Upper lobe of right lung (tissue), 1 donor: ENCODE results near the gene EPN2. TPM values are rescaled to one million over a fixed set of nuclear protein-coding genes. Genes with fewer than 3 reads are reported as not detected.

Experiments used
- ATAC-seq: fragments of 200-7000 bp; cut with Tn5 transposase; one replicate; pipeline ENCODE4 v1.9.1; 2020; ENCODE audit warnings: mild to moderate bottlenecking, moderate library complexity
- DNase-seq: peaks from one replicate; pipeline ENCODE4 v3.0.0-alpha.2; 2020
- H3K27ac ChIP-seq: fragments of 200-600 bp; one replicate; pipeline ENCODE4 v1.8.0; 2022
- H3K27me3 ChIP-seq: fragments of 200-600 bp; one replicate; pipeline ENCODE4 v1.8.0; 2022; ENCODE audit warnings: mild to moderate bottlenecking
- H3K36me3 ChIP-seq: fragments of 200-600 bp; one replicate; pipeline ENCODE4 v1.8.0; 2022
- H3K4me1 ChIP-seq: fragments of 200-600 bp; one replicate; pipeline ENCODE4 v1.8.0; 2022
- H3K4me3 ChIP-seq: fragments of 200-600 bp; one replicate; pipeline ENCODE4 v1.8.0; 2022; ENCODE audit warnings: mild to moderate bottlenecking
- H3K9me3 ChIP-seq: fragments of 200-600 bp; one replicate; pipeline ENCODE4 v1.8.0; 2022
- intact Hi-C: fragments of 100-400 bp; cut with DNase I; formaldehyde crosslinking; loops from one replicate; pipeline ENCODE4 v1.11.0; 2022
- total RNA-seq: library from RNA; stranded (reverse); fragmentation: NEBNext Ultra II Directional; extraction: Animal tissue kit (Norgen Biotek cat#: 25700); gene quantifications from one replicate; pipeline ENCODE4 v1.2.1, GENCODE V29; 2021
- TF ChIP-seq, protein P1 (sequence below): fragments of 200-600 bp; IDR thresholded peaks from one replicate; pipeline ENCODE4 v1.8.0; 2022; ENCODE audit warnings: antibody characterized with exemption
- donor health status: DM: no; HTN: yes; CAD: no; lungs with severe emphysema.

Gene EPN2
- total RNA-seq, 1 donor from 2014 or later = 54.5 TPM

- Histone ChIP-seq H3K9me3 (no peaks in the 10 kb centered on the region), H3K36me3 (no peaks in the 10 kb centered on the region), H3K4me1 (peaks cover 37% of the 10 kb centered on the region), H3K27ac (peak overlapping the region; percentile 58), H3K27me3 (no peaks in the 10 kb centered on the region), H3K4me3 (no peak overlapping the region)
- TF ChIP-seq, protein P1, sequence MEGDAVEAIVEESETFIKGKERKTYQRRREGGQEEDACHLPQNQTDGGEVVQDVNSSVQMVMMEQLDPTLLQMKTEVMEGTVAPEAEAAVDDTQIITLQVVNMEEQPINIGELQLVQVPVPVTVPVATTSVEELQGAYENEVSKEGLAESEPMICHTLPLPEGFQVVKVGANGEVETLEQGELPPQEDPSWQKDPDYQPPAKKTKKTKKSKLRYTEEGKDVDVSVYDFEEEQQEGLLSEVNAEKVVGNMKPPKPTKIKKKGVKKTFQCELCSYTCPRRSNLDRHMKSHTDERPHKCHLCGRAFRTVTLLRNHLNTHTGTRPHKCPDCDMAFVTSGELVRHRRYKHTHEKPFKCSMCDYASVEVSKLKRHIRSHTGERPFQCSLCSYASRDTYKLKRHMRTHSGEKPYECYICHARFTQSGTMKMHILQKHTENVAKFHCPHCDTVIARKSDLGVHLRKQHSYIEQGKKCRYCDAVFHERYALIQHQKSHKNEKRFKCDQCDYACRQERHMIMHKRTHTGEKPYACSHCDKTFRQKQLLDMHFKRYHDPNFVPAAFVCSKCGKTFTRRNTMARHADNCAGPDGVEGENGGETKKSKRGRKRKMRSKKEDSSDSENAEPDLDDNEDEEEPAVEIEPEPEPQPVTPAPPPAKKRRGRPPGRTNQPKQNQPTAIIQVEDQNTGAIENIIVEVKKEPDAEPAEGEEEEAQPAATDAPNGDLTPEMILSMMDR = no peak
- intact Hi-C loops = no loop called here
- ATAC-seq (no peak), DNase-seq (no peak)
Measured at GRCh38 chr17:19248151-19248927, 11.2 kb downstream of the EPN2 start.

- intact Hi-C loops = no loop called here
- no peak overlapping the region for H3K4me3 ChIP-seq
- DNase-seq (peak; percentile 67), ATAC-seq (peak; percentile 74)
- H3K27ac ChIP-seq = peak overlapping the region; percentile 58
- TF ChIP-seq, protein P1 = no peak
- H3K9me3 ChIP-seq = no peaks in the 10 kb centered on the region
- H3K36me3 ChIP-seq = no peaks in the 10 kb centered on the region
- H3K4me1 ChIP-seq = peaks cover 37% of the 10 kb centered on the region
- H3K27me3 ChIP-seq = no peaks in the 10 kb centered on the region
Measured at GRCh38 chr17:19248928-19249574, 11.9 kb downstream of the EPN2 start.

GRCh38 chr17:19249681-19250080 is 12.5 kb downstream of the EPN2 start:
- peaks cover 37% of the 10 kb centered on the region for H3K4me1 ChIP-seq
- intact Hi-C loops = no loop called here

DNA sequence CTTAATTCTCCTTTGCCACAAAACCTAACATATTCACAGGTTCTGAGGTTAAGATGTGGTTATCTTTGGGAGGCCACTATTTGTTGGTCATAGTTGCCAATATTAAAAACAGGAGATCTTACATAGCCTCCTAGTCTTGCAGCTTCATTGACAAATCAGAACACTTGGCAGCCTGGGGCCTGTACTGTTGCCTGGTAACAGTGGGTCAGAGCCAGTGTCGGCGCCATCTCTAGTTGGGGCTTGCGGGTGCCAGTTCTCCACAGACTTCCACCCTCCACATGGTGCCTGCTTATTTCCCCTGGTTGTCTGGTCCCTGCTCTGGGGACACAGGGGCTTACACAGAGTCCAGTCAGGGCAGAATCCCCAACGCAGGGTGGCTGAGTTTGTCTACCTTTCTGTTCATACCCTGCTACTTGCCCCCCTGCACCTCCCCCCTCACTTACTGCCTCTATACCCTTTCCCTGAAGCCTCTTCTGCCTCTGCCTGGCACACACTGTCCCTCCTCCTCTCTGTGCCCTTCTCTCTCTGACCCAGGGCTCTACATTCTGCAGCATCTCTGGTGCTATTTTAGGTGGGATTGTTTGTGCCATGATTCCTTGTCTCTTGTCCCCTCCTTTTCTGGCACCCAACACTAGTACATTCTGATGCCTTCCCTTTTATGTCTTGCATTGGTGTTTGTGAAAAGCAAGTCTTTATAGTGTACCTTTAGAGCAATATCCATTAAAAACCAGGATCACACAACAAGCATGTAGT is 13.4 kb downstream of the EPN2 start:
- Histone ChIP-seq H3K27me3 (no peaks in the 10 kb centered on the region), H3K36me3 (no peaks in the 10 kb centered on the region), H3K27ac (no peak overlapping the region), H3K4me3 (no peak overlapping the region), H3K9me3 (no peaks in the 10 kb centered on the region), H3K4me1 (peaks cover 37% of the 10 kb centered on the region)
- TF ChIP-seq, protein P1 = no peak
- peak; percentile 10 for ATAC-seq
- DNase-seq = no peak
- intact Hi-C loops = no loop called here

More at GRCh38 chr17:19249681-19250080, 12.5 kb downstream of the EPN2 start:
- Histone ChIP-seq H3K27ac (peak overlapping the region; percentile 58), H3K27me3 (no peaks in the 10 kb centered on the region), H3K9me3 (no peaks in the 10 kb centered on the region), H3K36me3 (no peaks in the 10 kb centered on the region), H3K4me3 (no peak overlapping the region)
- DNase-seq (no peak), ATAC-seq (no peak)
- TF ChIP-seq, protein P1 = no peak

DNA sequence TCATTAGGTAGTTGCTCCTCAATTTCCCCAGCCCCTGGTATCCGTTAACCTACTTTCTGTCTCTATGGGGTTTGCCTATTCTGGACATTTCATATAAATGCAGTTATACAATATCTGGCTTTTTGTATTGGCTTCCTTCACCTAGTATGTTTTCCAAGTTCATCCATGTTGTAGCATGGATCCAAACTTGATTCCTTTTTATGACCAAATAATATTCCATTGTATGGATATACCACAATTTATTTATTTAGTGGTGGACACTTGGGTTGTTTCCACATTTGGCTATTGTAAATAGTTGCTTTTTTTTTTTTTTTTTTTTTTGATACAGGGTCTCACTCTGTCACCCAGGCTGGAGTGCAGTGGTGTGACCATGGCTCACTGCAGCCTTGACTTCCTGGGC is 15.9 kb downstream of the EPN2 start:
- H3K27ac ChIP-seq = no peak overlapping the region
- no peaks in the 10 kb centered on the region for H3K9me3 ChIP-seq
- no peak for ATAC-seq
- TF ChIP-seq, protein P1 = no peak
- no peaks in the 10 kb centered on the region for H3K27me3 ChIP-seq
- H3K4me1 ChIP-seq = peaks cover 30% of the 10 kb centered on the region
- intact Hi-C loops = no loop called here
- no peak overlapping the region for H3K4me3 ChIP-seq
- no peak for DNase-seq
- H3K36me3 ChIP-seq = no peaks in the 10 kb centered on the region
